GM19467 (cell line): ENCODE results near the gene JAGN1.
A peak's percentile ranks its signal among the peaks of the same experiment; 100 is the strongest.
"Not testable (repeated sequence)": the region's sequence is repeated elsewhere in the genome, so short reads cannot be mapped to it uniquely, and the experiment has no call there.

Experiments used
- ATAC-seq: cut with Tn5 transposase; IDR thresholded peaks from one replicate; pipeline ENCODE4 v1.9.1; 2021; ENCODE audit warnings: mild to moderate bottlenecking, moderate library complexity; ENCODE audit not compliant: unreplicated experiment

The JAGN1 gene

GRCh38 chr3:9890249-9891071, at the start of gene JAGN1:
JAGN1 (plus strand) TSS chr3:9890610; CDS start chr3:9890723, 113 bp downstream.
- peak; percentile 74 for ATAC-seq

DNA sequence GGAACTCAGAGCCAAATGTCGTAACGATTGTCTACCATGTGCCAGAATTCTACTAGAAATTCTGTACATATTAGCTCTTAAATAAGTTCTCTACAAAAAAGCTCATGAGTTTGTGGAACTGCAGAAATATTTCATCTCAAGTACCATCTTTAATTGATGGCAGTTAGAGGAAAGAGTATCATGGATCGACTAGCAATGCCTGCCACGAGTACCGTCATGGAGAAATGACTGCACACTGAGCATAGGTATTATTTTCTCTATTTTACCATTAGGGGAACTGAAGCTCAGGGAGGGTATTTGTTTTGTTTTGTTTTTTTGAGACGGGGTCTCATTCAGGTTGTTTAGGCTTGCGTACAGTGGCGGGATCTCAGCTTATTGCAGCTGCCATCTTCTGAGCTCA, 49.4 kb upstream of the JAGN1 start:
- no peak for ATAC-seq

DNA sequence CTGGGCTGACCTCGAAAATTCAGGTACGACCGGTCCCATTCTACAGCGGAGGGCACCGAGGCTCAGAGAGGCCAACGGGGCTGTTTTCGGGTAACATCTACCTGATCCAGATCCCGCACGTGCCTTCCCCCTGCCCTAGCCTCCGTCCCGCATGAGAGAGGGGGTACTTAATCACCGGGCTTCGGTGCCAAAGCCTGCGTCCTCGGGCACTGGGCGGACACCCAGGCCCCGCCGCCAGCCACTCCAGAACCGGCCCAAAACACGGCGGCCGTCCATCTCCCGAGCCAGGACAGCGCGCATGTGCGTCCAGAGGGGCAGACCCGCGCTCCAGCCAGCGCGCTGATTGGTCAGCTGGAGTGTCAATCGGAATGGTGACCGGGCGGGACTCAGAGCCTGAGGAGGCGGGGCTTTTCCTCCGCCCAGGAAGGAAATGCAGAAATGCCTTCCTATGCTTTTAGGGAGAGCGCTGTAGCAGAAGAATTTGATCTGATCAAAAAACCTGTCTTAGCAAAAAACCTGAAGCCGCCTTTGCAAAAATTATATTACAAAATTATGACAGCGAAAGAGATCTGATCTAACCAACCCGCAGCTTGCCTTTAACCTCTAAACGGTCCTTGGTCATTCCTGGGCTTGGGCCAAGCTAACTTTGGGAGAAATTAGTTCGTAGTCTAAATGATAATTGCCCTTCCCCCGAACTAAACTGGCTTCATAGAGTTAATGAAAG, 46.5 kb upstream of the JAGN1 start, which contains the start of gene RPUSD3:
Gene RPUSD3 (minus strand): TSS at position 294 of the 724 bp plus-strand sequence. CDS start 18 bp downstream, at position 276.
- peak; percentile 97 for ATAC-seq

DNA sequence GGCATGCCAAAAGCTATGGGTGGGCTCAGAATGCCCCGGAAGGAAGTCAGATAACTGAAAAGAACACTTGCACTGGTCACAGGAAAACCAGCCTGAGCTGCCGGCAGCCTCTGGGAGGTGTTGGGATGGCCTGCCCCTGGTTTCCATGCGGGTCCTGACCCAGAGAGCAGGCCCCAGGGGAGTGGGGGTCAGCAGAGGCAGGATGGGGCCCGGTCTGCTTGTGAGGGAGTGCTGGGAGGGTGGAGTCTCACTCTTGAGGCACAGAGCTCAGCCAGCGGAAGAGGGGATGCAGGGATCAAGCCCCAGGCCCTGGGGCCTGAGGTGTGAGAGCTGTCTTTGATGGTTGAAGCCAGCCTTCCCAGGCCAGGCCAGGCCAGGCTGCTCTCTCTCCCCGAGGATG, 44.2 kb upstream of the JAGN1 start:
- ATAC-seq, result no peak

DNA sequence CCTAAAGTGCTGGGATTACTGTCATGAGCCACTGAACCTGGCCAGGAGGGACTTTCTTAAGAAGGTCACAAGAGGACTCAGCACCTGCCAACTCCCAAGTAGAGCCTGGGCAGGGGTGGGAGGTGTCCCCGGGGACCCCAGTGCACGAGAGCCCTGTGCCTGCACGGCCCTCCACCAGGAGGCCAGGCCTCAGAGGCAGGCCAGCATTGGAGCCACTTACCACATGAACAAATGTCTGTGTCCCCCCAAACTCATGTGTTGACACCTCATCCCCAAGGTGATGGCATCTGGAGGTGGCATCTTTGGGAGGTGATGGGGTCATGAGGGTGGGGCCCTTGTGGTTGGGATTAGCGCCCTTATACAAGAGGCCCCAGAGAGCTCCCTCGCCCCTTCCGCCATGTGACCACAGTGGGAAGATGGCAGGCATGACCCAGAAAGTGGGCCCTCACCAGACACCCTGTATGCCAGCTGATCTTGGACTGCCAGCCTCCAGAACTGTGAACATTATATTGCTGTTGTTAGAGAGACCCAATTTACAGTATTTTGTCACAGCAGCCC, 43.4 kb upstream of the JAGN1 start:
- no peak for ATAC-seq

DNA sequence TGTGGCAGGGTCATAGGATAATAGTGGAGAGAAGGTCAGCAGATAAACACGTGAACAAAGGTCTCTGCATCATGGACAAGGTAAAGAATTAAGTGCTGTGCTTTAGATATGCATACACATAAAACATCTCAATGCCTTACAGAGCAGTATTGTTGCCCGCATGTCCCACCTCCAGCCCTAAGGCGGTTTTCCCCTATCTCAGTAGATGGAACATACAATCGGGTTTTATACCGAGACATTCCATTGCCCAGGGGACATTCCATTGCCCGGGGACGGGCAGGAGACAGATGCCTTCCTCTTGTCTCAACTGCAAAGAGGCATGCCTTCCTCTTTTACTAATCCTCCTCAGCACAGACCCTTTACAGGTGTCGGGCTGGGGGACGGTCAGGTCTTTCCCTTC, 42.5 kb upstream of the JAGN1 start:
- ATAC-seq, result not testable (repeated sequence)

- not testable (repeated sequence) for ATAC-seq
These were observed 41.5 kb upstream of the JAGN1 start for GRCh38 chr3:9848860-9849259.

DNA sequence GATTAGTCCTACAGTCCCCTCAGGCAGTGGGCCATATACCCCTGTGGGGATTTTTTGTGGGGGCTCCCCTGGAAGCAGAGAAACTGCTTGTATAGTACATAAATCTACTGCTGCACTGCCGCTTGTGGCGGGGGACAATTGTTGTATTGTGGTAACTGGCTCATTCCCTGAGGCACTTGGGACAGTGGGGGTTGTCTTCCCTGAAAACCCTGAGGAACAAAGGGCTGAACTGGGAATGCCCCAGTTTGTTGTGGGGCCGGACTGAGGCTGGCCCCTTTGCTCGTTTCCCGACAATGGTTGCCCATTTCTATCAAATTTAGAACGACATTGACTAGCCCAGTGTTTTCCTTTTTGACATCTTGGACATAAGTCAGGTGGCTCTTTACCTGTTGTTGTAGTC, 39.0 kb upstream of the JAGN1 start:
- ATAC-seq, result not testable (repeated sequence)

DNA sequence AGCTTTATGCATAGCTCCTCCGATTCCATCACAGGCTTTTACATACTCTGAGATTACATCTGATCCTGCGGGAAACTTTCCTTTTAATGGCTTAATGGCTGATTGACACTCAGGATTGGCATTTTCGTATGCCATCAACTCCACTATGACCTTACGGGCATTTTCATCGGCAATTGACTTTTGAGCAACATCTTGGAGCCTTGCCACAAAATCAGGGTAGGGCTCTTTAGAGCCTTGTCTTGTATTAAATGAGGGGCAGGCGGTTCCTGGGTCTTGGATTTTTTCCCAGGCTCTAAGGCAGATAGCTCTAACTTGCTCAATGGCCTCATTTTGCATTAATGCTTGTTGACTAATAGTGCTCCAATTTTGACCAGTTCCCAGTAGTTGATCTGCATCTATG, 38.5 kb upstream of the JAGN1 start:
- not testable (repeated sequence) for ATAC-seq

DNA sequence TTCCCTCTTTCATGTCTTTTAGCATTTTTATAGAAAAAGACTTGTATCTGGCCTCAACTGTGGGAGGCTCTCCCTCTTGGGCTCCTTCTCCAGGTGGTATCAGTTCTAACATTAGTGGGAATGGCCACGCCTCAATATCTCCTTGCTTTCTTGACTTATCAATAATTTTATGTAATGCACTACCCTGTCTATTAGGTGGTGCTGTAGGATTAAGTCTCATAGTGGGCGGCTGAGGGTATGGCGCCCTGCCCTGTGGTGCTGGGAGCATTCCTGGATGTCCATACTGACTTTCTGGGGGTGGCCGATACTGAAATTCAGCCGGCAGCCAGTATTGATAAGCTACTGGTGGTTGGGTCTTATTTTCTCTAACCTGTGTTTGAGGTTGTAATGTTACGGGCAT, 37.9 kb upstream of the JAGN1 start:
- ATAC-seq, result no peak

- ATAC-seq, result not testable (repeated sequence)
These were observed 36.0 kb upstream of the JAGN1 start for GRCh38 chr3:9854291-9854940.

DNA sequence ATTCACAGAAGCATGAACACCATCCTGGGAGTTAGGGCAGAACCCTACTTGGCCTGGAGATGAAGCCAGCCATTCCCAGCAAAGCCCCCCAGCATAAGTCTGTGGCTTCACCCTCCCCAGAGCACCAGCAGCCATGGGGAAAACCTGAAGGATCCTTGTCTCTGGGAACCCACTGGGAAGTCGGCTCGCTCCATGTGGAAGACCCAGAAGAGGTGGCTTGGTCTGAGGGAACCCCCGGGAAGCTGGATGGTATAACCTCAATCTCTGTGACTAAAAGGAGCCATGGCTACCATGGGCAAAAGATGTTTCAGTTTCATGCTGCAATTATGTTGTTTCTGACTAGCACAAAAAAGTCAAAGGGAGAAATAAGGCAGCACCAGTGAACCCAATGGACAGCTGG, 34.8 kb upstream of the JAGN1 start:
- no peak for ATAC-seq

- no peak for ATAC-seq
These were observed 30.8 kb upstream of the JAGN1 start for GRCh38 chr3:9859530-9860025.

DNA sequence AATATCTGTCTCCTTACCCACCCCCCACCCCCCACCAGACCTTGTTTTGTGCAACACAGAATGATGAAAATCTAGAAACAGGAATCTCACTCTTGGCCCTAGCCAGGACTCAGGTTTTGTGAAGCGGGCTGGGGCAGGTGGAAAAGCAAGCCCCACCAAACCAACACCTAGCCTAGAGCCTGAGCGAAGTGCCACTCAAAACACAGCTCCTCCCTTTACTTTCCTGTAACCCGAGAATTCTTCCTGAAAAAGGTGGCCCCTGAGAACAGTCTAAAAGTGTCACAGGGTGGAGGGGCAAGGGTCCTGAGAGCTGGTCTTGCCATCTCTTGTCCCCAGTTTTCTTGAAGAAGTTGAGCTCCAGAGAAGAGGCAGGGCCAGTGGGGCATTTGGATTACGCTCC, 29.2 kb upstream of the JAGN1 start:
- no peak for ATAC-seq

DNA sequence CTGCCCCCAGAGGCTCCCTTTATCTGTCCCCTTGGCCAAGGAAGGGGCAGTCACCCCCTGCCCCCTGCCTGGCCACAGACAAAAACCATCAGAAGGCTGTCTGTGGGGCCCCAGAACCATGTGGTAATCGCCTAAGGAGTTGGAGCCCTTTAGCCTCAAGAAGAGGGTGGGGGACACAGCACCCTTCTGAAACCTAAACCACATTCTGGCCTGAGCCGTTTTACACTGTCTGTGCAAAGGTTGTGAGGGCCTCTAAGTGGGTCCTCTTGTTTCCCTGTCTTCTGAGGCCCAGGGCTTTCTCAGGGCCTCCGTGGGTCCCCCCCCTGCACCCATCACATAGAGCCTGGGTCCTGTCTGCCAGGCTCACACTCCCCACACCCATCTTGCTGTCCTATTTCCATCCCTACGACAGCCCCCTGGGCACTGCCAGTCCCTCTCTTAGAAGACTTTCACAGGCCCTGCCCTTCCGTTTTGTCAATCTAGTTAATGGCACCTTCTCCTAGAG, 28.7 kb upstream of the JAGN1 start:
- no peak for ATAC-seq

DNA sequence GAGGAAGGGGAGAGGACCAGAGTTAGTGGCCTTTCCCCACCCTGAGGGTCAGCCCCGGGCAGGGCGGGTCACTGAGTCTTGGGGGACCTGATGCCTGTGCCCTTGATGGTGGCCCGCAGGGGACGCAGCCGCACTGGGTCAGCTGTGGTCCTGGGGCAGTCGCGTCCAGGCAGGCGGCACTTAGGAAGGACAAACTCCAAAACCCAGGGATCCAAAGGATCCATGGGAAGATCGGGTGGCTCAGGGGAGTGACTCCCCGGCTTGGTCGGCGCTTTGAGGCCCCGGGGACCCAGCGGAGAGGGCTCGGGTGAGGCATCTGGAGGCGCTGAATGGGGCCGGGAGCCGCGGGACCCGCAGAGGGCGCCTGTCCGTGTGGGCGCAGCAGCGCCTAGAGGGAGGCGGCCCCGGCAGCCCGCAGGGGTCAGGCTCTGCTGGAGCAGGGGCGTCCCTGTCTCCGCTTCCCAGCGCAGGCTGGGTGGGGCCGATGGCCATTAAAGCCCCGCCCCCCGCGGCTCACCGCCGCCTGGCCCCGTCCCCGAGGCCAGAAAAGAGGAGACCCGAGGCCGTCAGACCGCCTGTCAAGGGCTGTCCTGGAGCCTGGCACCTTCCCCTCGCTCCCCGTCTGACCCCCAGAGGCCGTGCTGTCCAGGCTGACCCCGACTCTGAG, 27.9 kb upstream of the JAGN1 start:
- ATAC-seq, result no peak

DNA sequence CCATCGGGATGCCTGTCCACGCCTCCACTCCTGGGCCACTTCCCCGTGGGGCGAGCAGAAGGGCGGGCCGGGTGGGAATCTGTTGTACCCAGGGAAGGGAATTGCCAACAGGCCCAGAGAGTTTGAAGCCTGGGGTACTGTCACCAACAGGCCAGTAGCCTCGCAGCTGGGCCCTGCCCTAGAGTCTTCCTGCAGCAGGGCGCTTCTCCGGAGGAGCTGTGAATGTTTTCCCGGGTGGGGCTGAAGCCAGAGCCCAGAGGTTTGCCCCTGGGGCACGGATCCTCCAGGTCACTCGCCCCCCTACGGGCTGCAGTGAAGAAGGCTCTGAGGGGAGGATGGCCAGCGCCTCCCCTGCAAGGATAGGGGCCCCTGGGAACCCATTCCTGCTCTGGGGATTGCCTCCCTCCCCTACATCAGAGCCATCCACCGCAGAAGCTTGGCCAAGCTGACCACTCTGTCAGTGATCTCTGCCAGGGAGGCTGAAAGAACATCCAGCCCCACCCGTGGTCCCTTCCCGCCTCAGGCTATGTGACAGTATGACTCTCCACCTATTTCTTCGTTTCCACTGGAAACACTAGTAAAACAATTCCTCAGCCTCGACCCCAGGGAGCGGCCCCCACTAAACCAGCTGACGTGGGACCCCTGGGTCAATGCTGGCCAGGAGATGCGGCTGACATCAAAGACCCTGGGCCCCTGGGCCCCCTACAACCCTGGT, 27.2 kb upstream of the JAGN1 start:
- ATAC-seq, result no peak

DNA sequence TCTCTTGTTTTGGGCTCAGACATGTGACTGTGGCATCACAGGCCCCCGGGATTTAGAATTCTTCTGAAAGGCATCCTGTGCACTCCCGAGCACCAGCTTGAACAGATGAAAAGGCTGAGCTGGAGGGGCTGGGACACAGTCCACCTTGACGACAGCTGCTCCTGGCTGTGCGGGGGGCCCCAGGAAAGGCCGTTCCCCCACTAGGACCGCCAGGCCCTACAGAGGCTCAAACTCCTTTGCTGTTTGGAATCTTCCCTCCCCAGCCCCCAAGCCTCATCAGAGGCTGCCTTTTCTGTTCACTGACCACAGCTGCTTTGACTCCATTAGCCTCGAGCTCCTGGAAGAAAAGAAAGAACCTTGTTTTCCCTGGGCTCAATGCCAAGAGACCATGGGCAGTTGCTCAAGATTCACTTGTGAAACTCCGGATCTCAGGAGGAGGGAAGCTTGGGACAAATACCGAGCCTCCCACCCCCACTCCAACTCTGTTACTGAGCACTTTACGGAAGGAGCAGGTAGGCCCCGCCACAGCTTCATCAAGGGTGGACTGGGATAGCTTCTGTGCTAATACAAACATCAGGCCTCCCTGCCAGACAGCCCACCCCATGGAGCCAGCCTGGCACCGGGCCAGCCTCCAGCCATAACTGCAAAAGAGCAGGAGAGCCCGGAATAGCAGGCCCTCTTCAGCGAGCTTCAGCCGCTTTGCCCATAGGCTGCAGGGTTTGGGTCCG, 26.0 kb upstream of the JAGN1 start:
- ATAC-seq, result no peak

DNA sequence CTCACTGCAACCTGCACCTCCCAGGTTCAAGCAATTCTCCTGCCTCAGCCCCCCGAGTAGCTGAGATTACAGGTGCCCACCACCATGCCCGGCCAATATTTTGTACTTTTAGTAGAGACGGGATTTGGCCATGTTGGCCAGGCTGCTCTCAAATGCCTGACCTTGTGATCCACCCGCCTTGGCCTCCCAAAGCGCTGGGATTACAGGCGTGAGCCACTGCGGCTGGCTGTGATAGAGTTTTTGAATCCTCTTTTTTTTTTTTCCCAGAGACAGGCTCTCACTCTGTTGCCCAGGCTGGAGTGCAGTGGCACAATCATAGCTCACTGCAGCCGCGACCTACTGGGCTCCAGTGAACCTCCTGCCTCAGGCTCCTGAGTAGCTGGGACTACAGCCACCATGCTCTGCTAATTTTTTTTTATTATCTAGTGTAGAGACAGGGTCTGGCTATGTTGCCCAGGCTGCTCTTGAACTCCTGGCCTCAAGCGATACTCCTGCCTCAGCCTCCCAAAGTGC, 25.2 kb upstream of the JAGN1 start:
- not testable (repeated sequence) for ATAC-seq
